Stimulated activated CD4-positive, alpha-beta T cell treated with anti-CD3 and anti-CD28 coated beads, TNF-alpha, amount 100 ng/mL, for 24 hours (primary cell): ENCODE results near the gene ADAD1.
A peak's percentile ranks its signal among the peaks of the same experiment; 100 is the strongest.
"Not testable (repeated sequence)": the region's sequence is repeated elsewhere in the genome, so short reads cannot be mapped to it uniquely, and the experiment has no call there.

ENCODE experiments used
- DNase-seq, 3 experiments: peaks; one replicate each; pipeline ENCODE4 v3.0.0-alpha.2; 2020; ENCODE audit warnings: low read depth in 3 of 3

Gene ADAD1

GRCh38 chr4:122378711-122379110, at the start of gene ADAD1:
TSS of gene ADAD1 (plus strand) at chr4:122379011. CDS start at chr4:122380070, 1,059 bp downstream.
- no peak for DNase-seq

GRCh38 chr4:122329876-122330565, 48.8 kb upstream of the ADAD1 start:
- DNase-seq = no peak

- no peak for DNase-seq
Observed at GRCh38 chr4:122331195-122331594, 47.6 kb upstream of the ADAD1 start.

GRCh38 chr4:122334828-122335227, 44.0 kb upstream of the ADAD1 start:
- DNase-seq = no peak

GRCh38 chr4:122341886-122342285, 36.9 kb upstream of the ADAD1 start:
- no peak for DNase-seq

- no peak for DNase-seq
Observed at GRCh38 chr4:122346036-122346435, 32.8 kb upstream of the ADAD1 start.

DNA sequence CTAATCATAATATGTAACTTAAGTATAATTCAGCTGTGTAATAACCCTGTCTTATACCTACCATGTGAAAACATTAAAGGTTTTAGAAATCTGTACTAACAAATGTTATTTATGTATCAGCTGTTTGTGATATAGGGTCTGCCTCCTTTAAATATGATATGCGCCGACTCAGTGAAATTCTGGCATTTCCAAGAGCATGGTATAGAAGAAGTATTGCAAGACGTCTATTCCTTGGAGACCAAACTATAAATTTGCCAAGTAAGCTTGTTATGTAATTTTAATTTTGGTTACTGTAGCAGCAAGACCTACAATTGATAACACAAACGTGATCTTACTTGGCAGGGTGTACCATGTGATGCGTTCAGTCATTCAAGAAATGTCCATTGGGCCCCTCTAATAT, 32.3 kb upstream of the ADAD1 start:
- no peak for DNase-seq

DNA sequence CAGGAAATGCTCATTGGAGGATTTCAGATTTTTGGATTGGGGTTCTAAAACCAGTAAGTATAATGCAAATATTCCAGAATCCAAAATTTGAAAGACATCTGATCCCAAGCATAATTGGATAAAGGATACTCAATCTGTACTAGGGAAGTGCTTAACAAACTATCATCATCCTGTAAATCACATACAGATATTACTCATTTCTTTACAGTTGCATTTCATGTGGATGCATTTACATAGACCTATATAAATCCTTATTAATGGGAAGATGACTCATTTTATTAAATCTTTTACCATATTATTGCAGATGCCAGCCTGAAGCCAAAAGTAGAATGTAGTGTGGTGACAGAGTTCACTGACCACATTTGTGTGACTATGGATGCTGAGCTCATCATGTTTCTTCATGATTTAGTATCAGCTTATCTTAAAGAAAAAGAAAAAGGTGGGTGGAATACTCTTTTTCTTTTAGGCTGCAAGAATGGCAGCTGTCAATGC, 22.4 kb upstream of the ADAD1 start:
- no peak for DNase-seq

DNA sequence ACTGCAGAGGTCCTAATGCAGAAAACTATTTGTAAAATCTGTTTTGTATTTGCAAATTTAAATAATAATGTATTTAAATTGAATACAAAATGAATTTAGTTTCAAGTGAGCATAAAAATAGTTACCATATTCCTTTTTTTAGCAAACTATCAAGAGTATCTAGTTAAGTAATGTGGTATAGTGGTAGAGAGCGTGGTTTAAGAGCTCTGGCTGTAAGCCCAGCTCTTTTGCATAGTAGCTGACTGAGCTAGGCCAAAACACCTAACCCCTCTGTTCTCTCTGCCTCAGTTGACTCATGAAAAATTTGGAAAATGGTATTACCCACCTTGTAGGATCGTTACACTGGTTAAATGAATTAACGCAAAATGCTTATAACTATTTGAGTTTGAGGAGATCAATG, 18.1 kb upstream of the ADAD1 start:
- DNase-seq = no peak

DNA sequence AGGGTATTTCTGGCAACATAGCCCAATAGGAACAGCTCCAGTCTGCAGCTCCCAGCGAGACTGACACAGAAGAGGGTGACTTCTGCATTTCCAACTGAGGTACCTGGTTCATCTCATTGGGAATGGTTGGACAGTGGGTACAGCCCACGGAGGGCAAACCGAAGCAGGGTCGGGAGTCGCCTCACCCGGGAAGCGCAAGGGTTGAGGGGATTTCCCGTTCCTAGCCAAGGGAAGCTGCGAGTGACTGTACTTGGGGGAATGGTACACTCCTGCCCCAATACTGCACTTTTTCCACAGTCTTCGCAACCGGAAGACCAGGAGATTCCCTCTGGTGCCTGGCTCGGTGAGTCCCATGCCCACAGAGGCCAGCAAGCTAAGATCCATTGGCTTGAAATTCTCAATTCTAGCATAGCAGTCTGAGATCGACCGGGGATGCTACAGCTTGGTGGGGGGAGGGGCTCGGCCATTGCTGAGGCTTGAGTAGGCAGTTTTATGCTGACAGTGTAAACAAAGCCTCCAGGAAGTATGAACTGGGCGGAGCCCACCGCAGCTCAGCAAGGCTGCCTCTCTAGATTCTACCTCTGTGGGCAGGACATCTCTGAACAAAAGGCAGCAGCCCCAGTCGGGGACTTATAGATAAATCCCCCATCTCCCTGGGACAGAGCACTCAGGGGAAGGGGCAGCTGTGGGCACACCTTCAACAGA, 14.0 kb upstream of the ADAD1 start:
- DNase-seq = peak in 1 of 3 experiments; percentile 4

GRCh38 chr4:122368786-122369185, 10.0 kb upstream of the ADAD1 start:
- DNase-seq = not testable (repeated sequence)

DNA sequence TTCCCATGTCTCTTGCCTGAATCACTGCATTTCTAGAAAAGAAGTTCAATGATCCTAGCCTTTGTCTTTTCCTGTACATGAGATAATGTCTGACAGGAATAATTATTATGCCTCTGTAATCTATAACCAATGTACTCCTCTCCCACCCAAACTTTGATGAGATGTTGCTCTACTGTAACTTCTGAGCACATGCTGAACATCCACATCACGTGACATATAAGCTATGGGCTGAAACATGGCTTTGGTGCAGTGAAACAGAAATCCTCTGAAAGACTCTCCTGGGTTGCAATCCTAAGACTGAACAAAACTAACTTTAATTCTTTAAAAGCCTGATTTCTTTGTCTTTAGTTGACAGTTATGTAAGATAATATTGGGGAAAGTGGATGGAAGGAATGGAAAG, 1.5 kb upstream of the ADAD1 start:
- DNase-seq = no peak

GRCh38 chr4:122379239-122379638, 428 bp downstream of the ADAD1 start:
- no peak for DNase-seq

- DNase-seq = no peak
Observed at GRCh38 chr4:122383341-122383740, 4.5 kb downstream of the ADAD1 start.

GRCh38 chr4:122384245-122384644, 5.4 kb downstream of the ADAD1 start:
- DNase-seq = no peak

DNA sequence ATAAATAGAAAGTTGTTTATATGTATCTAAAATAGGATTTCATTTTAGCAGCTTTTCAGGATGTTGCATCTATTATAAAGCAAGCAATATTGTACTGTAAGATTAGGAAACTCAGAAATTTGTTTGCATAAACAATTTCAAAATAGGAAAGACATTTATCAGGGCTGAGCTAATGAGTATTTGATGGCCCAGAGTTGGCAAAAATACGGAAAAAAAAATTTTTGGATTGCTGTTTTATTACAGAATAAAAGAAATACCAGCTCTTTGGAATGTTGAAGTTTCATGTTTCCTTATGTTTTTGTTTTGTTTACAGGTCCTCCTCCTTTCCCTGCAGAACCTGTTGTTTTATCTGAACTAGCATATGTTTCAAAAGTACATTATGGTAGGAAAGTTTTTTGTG, 14.5 kb downstream of the ADAD1 start:
- no peak for DNase-seq

GRCh38 chr4:122403861-122404260, 25.1 kb downstream of the ADAD1 start:
- no peak for DNase-seq

DNA sequence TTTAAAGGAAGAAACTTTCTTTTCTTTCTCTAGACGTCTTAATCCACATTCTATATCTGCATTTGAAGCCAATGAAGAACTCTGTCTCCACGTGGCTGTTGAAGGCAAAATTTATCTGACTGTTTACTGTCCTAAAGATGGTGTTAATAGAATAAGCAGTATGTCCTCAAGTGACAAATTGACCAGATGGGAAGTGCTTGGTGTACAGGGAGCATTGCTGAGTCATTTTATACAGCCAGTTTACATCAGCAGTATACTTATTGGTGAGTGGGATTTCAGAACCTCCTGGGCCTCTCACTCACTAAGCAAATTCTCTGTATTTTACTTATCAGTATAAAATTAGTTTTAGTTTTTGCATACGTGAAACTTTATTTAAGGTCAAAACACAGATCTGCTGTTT, 33.7 kb downstream of the ADAD1 start:
- no peak for DNase-seq

GRCh38 chr4:122423246-122423645, 44.4 kb downstream of the ADAD1 start:
- no peak for DNase-seq

GRCh38 chr4:122431351-122431750, 52.5 kb downstream of the ADAD1 start:
- DNase-seq = no peak

- no peak for DNase-seq
Observed at GRCh38 chr4:122434285-122434684, 55.5 kb downstream of the ADAD1 start.

DNA sequence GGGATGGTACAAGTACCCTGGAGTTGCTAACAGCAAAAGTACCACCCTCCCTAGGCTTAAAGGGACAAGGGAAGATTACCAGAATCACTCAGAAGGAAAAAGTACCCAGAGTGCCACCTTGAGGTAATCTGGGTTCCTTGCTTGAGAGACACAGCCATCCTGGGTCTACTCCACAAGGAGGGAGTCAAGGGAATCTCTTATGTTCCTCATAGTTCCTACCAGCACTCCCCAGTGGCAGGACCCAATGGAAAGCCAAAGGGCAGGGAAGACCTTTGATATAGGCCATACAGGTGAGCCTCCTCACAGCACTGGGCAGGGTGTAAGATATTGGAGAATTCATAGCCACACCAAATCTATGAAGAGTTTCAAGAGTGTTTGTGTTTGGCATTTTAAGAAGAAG, 72.0 kb downstream of the ADAD1 start:
- DNase-seq = peak; percentile 19 to 46 (median 35)

DNA sequence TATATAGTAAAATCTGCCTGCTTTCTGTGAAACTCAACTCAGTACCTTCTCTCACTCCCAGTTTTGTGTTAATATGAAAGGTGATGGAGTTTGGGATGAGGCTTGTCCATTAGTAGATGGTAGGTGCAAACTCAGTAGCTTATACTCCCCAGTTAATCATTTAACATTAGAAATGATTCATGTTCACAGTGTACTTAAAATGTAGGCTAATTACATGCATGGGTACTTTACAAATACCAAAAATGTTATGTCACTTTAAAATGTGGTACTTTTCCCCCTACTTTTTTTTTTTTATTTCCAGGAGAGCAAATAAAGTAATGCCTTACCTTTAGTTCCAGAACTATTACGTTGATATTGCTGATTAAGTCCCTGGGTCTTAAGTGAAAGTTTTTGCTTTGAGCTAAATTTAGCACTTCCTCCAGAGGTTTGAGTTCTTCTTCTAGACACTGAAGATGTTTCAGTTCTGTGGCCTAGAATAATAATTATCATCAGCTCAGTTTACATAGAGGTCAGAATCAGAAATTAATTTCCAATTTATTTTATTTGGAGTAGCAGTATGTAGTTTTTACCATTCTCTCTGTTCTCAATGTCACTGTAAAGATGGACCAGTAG, 74.7 kb downstream of the ADAD1 start:
- DNase-seq = no peak
